ENCODE data around the gene PRR15L. TPM values are rescaled to one million over a fixed set of nuclear protein-coding genes. Genes with fewer than 3 reads are reported as not detected.

Gene PRR15L
- total and polyA plus RNA-seq, 4 donors = 0.17 to 0.27 TPM; not detected in 2

DNA sequence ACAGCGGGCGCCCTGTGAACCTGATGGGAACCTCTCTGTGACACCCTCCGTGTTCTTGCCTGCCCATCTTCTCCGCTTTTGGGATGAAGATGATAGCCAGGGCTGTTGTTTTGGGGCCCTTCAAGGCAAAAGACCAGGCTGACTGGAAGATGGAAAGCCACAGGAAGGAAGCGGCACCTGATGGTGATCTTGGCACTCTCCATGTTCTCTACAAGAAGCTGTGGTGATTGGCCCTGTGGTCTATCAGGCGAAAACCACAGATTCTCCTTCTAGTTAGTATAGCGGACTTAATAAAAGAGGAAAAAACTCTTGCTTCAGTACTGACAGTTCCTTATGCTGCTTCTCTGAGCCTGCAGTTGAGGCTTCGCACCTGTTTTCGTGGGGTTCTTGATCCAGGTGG, 23.8 kb upstream of the PRR15L start:
- 97% methylated on average over 5 of the region's 9 CpGs for WGBS (ENCODE audit: insufficient coverage)
- H3K36me3 ChIP-seq (ENCODE audit: control insufficient read depth, insufficient read depth, low read length) = peaks cover 59% of the 10 kb centered on the region
- H3K27ac ChIP-seq (ENCODE audit: low read depth, low read length) = no peak overlapping the region

DNA sequence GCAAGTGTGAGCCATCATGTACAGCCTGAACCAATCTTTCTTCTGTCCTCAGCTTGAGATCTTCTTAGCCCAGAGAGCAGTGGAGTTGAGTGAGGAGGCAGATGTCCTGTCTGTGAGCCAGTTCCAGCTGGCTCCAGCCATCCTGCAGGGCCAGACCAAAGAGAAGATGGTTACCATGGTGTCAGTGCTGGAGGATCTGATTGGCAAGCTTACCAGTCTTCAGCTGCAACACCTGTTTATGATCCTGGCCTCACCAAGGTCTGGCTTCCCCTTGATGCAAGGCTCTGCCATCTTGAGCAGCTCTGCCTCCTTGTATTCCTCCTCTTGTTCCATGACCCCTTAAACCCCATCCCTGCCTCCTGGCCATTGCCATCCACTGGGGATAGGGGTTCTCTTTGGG, 22.9 kb upstream of the PRR15L start:
- peaks cover 4% of the 10 kb centered on the region for H3K4me1 ChIP-seq (ENCODE audit: control insufficient read depth, insufficient read depth, low read length)
- H3K27ac ChIP-seq (ENCODE audit: low read depth, low read length) = no peak overlapping the region
- no peaks in the 10 kb centered on the region for H3K27me3 ChIP-seq (ENCODE audit: control insufficient read depth, insufficient read depth, low read length)
- DNase-seq (ENCODE audit: low read depth in 4 of 6, low spot score in 6 of 6) = no peak
- no peaks in the 10 kb centered on the region for H3K9me3 ChIP-seq (ENCODE audit: control insufficient read depth, insufficient read depth, low read length)
- H3K4me3 ChIP-seq (ENCODE audit: low read depth, low read length) = no peak overlapping the region
- peaks cover 68% of the 10 kb centered on the region for H3K36me3 ChIP-seq (ENCODE audit: control insufficient read depth, insufficient read depth, low read length)

More for the DNA sequence above, 23.8 kb upstream of the PRR15L start:
- H3K9me3 ChIP-seq (ENCODE audit: control insufficient read depth, insufficient read depth, low read length) = no peaks in the 10 kb centered on the region
- H3K4me1 ChIP-seq (ENCODE audit: control insufficient read depth, insufficient read depth, low read length) = peaks cover 7% of the 10 kb centered on the region
- DNase-seq (ENCODE audit: low read depth in 4 of 6, low spot score in 6 of 6) = no peak
- H3K27me3 ChIP-seq (ENCODE audit: control insufficient read depth, insufficient read depth, low read length) = no peaks in the 10 kb centered on the region
- H3K4me3 ChIP-seq (ENCODE audit: low read depth, low read length) = no peak overlapping the region

DNA sequence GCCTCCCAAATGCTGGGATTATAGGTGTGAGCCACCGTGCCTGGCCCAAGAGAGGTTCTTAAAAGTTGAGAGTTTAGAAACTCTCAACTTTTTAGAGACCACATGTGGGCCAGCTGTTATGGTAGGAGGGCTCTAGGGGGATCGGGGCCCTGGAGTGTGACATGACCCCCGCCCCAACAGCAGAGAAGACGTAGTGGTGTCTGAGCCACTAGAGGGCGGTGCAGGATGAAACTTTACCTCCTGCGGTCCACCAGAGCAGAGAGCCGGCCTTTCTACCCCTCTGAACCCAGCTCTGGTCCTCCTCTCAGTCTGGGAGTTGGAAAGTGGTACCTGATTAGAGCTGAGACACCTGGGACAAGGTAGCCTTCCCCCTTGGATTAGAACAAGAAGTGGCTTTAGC, 20.6 kb upstream of the PRR15L start:
- 14% methylated on average over 7 of the region's 7 CpGs for WGBS (ENCODE audit: insufficient coverage)
- Histone ChIP-seq H3K27ac (ENCODE audit: low read depth, low read length) (no peak overlapping the region), H3K9me3 (ENCODE audit: control insufficient read depth, insufficient read depth, low read length) (no peaks in the 10 kb centered on the region), H3K27me3 (ENCODE audit: control insufficient read depth, insufficient read depth, low read length) (no peaks in the 10 kb centered on the region), H3K36me3 (ENCODE audit: control insufficient read depth, insufficient read depth, low read length) (peaks cover 81% of the 10 kb centered on the region), H3K4me1 (ENCODE audit: control insufficient read depth, insufficient read depth, low read length) (peaks cover 4% of the 10 kb centered on the region), H3K4me3 (ENCODE audit: low read depth, low read length) (no peak overlapping the region)
- DNase-seq (ENCODE audit: low read depth in 4 of 6, low spot score in 6 of 6) = peak in 2 of 6 donors; percentile 86 to 92

DNA sequence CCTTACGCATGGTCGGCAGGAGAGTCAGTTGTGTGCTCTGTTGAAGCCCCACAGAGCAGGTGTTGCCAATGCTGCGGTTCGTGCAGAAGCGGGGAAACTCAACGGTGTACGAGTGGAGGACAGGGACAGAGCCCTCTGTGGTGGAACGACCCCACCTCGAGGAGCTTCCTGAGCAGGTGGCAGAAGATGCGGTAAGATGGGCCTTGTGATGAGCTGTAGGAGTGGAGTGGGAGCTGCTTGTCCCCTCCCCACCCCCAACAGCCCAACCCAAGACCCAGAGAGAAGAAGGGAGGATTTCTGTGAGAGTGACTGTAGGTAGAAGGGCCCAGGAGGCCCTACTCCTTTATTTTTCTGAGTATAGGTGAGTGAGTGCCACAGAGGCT, 18.1 kb upstream of the PRR15L start:
- WGBS (ENCODE audit: insufficient coverage) = 96% methylated on average over 7 of the region's 10 CpGs
- Histone ChIP-seq H3K9me3 (ENCODE audit: control insufficient read depth, insufficient read depth, low read length) (no peaks in the 10 kb centered on the region), H3K36me3 (ENCODE audit: control insufficient read depth, insufficient read depth, low read length) (peaks cover 56% of the 10 kb centered on the region), H3K27ac (ENCODE audit: low read depth, low read length) (no peak overlapping the region), H3K4me1 (ENCODE audit: control insufficient read depth, insufficient read depth, low read length) (peaks cover 14% of the 10 kb centered on the region), H3K27me3 (ENCODE audit: control insufficient read depth, insufficient read depth, low read length) (no peaks in the 10 kb centered on the region), H3K4me3 (ENCODE audit: low read depth, low read length) (no peak overlapping the region)
- no peak for DNase-seq (ENCODE audit: low read depth in 4 of 6, low spot score in 6 of 6)

DNA sequence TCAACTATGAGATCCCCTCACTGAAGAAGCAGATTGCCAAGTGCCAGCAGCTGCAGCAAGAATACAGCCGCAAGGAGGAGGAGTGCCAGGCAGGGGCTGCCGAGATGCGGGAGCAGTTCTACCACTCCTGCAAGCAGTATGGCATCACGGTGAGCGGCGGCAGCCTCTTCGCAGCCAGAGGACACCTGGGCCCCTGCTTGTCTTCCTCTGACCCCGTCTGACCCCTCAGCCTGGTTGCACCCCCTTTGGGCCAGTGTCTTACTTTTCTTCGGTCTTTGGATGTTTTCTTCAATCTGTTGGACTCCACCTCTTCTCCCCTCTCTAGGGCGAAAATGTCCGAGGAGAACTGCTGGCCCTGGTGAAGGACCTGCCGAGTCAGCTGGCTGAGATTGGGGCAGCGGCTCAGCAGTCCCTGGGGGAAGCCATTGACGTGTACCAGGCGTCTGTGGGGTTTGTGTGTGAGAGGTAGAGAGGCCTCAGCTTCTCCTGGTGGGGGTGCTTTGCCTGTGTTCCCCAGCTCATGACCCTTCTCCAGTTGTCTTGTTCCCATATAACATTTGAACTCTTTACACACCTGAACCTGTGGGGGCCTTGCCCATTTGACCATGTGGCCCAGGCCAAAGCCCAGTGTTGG, 17.6 kb upstream of the PRR15L start:
- no peak for DNase-seq (ENCODE audit: low read depth in 4 of 6, low spot score in 6 of 6)
- Histone ChIP-seq H3K4me1 (ENCODE audit: control insufficient read depth, insufficient read depth, low read length) (peaks cover 16% of the 10 kb centered on the region), H3K27me3 (ENCODE audit: control insufficient read depth, insufficient read depth, low read length) (no peaks in the 10 kb centered on the region), H3K36me3 (ENCODE audit: control insufficient read depth, insufficient read depth, low read length) (peaks cover 51% of the 10 kb centered on the region), H3K27ac (ENCODE audit: low read depth, low read length) (no peak overlapping the region), H3K4me3 (ENCODE audit: low read depth, low read length) (no peak overlapping the region), H3K9me3 (ENCODE audit: control insufficient read depth, insufficient read depth, low read length) (no peaks in the 10 kb centered on the region)
- 83% methylated on average over 12 of the region's 15 CpGs for WGBS (ENCODE audit: insufficient coverage)

DNA sequence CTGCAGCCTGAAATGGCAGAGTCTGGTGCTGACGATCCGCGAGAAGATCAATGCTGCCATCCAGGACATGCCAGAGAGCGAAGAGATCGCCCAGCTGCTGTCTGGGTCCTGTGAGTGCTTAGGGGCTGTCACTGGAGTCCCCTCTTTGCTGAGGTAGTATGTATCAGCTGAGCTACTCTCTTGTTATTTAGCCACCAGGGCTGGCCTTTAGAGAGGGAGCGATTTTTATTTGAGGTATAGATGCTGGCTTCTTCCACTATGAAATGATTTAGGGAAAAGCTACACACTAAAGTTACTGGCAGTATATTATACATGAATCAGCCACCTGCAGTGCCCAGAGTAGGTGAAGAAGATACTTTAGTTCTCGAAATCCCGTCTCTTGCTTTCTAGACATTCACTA, 15.9 kb upstream of the PRR15L start:
- WGBS (ENCODE audit: insufficient coverage) = 92% methylated on average over 6 of the region's 8 CpGs
- no peaks in the 10 kb centered on the region for H3K27me3 ChIP-seq (ENCODE audit: control insufficient read depth, insufficient read depth, low read length)

DNA sequence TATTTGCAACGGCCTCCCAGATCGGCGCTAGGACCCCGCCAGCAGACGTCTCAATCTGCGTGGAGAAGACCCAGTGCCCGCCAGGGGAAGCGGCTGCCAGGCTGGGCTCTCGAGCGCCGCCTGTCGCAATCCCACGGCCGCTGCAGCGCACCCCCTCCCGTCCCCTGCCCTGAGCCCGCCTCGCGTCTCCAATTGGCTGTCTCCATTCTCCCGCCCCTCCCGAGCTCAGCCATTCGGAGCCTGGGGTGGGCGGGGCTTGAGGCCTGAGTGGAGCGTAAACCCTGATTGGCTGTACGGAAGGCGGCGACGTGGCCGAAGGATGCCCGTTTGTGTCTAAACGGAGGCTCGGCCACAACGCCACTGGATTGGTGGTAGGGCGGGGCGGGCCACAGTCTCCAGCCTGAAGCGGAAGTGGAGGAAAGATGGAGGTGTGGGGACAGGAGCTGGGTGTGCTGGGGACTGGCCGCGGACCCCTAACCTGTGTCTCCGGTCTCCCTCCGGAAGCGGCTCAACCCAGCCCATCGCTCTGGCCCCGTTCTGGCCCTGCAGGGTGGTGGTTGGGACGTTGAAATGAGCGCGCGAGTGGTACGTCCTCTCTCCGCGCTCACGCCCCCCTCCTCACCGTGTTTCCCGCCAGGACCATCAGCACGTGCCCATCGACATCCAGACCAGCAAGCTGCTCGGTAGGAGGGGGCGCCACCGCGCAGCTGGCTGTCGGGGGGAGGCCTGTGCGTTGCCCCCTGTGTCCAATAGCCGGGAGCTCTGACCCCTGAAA, 13.2 kb upstream of the PRR15L start, which contains the start of gene CDK5RAP3:
TSS of gene CDK5RAP3 (plus strand) at position 389 of the 775 bp plus-strand sequence. CDS start at position 423, 34 bp downstream.
- no peaks in the 10 kb centered on the region for H3K27me3 ChIP-seq (ENCODE audit: control insufficient read depth, insufficient read depth, low read length)
- no peaks in the 10 kb centered on the region for H3K9me3 ChIP-seq (ENCODE audit: control insufficient read depth, insufficient read depth, low read length)
- peak within 1 kb of the TSS; percentile 87 for H3K27ac ChIP-seq (ENCODE audit: low read depth, low read length)
- under 1% methylated on average over 62 of the region's 62 CpGs for WGBS (ENCODE audit: insufficient coverage)
- peaks cover 20% of the 10 kb centered on the region for H3K36me3 ChIP-seq (ENCODE audit: control insufficient read depth, insufficient read depth, low read length)
- H3K4me3 ChIP-seq (ENCODE audit: low read depth, low read length) = peak within 1 kb of the TSS; percentile 98
- peak; percentile 98 to 100 (median 99) for DNase-seq (ENCODE audit: low read depth in 4 of 6, low spot score in 6 of 6)
- H3K4me1 ChIP-seq (ENCODE audit: control insufficient read depth, insufficient read depth, low read length) = peaks cover 14% of the 10 kb centered on the region

More for the DNA sequence above, 15.9 kb upstream of the PRR15L start:
- Histone ChIP-seq H3K27ac (ENCODE audit: low read depth, low read length) (no peak overlapping the region), H3K9me3 (ENCODE audit: control insufficient read depth, insufficient read depth, low read length) (no peaks in the 10 kb centered on the region), H3K36me3 (ENCODE audit: control insufficient read depth, insufficient read depth, low read length) (peaks cover 39% of the 10 kb centered on the region), H3K4me3 (ENCODE audit: low read depth, low read length) (no peak overlapping the region), H3K4me1 (ENCODE audit: control insufficient read depth, insufficient read depth, low read length) (peaks cover 16% of the 10 kb centered on the region)
- no peak for DNase-seq (ENCODE audit: low read depth in 4 of 6, low spot score in 6 of 6)

DNA sequence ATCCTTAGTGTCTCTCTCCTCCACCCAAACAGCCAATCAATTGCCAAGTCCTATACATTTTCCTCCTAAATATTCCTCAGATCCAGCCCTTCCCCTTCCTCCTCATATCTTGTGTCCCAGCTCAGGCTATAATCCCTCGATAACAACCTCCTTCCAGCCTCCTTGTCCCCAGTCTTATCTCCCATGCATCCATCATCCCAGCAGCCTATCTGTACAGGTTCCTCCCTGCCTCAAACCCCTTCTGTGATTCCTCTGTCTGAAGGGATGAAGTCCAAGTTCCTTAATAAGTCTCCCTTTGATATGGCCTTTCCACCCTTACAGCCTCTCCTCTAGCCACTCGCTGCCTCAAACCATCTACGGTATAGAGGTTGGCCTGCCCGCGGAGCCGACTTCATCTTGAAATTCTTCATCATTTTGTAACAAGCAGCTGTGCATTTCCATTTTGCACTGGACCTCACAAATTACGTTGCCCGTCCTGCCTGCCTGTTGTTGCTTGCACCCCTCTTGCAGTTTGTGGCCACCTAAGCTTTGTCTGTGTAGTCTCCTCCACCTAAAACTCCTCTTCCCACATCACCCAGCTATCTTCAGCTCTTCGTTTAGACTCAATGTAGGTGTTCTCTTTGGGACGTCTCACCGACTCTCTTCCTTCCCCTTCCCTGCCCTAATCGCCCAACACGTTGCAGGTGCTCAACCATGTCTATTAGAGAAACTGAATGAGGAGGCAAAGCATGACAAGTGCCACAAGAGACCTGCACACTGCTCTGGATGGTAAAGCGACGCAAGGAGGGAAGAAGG, 12.4 kb upstream of the PRR15L start:
- Histone ChIP-seq H3K27ac (ENCODE audit: low read depth, low read length) (no peak overlapping the region), H3K4me3 (ENCODE audit: low read depth, low read length) (peak overlapping the region; percentile 43)
- 60% methylated on average over 12 of the region's 15 CpGs for WGBS (ENCODE audit: insufficient coverage)

DNA sequence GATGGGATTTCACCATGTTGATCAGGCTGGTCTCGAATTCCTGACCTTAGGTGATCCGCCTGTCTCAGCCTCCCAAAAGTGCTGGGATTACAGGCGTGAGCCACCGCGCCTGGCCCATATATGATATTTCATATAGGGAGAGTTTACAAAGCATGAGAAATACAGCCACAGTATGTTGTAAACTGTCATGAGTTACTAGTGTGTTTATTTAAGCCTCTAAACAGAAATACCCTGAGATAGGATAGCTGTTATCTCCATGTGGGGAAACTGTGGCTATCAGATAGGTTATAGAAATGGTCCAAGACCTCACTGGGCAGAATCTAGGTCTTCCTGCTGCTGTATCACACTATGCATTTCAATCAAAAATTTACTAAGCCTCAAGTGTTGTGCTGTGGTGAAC, 11.2 kb upstream of the PRR15L start:
- peaks cover 2% of the 10 kb centered on the region for H3K36me3 ChIP-seq (ENCODE audit: control insufficient read depth, insufficient read depth, low read length)
- DNase-seq (ENCODE audit: low read depth in 4 of 6, low spot score in 6 of 6) = no peak
- H3K27me3 ChIP-seq (ENCODE audit: control insufficient read depth, insufficient read depth, low read length) = no peaks in the 10 kb centered on the region
- no peak overlapping the region for H3K4me3 ChIP-seq (ENCODE audit: low read depth, low read length)
- peaks cover 14% of the 10 kb centered on the region for H3K4me1 ChIP-seq (ENCODE audit: control insufficient read depth, insufficient read depth, low read length)
- WGBS (ENCODE audit: insufficient coverage) = 93% methylated on average over 2 of the region's 5 CpGs
- no peak overlapping the region for H3K27ac ChIP-seq (ENCODE audit: low read depth, low read length)
- H3K9me3 ChIP-seq (ENCODE audit: control insufficient read depth, insufficient read depth, low read length) = no peaks in the 10 kb centered on the region

More for the DNA sequence above, 12.4 kb upstream of the PRR15L start:
- Histone ChIP-seq H3K36me3 (ENCODE audit: control insufficient read depth, insufficient read depth, low read length) (peaks cover 12% of the 10 kb centered on the region), H3K9me3 (ENCODE audit: control insufficient read depth, insufficient read depth, low read length) (no peaks in the 10 kb centered on the region), H3K4me1 (ENCODE audit: control insufficient read depth, insufficient read depth, low read length) (peaks cover 14% of the 10 kb centered on the region), H3K27me3 (ENCODE audit: control insufficient read depth, insufficient read depth, low read length) (no peaks in the 10 kb centered on the region)
- DNase-seq (ENCODE audit: low read depth in 4 of 6, low spot score in 6 of 6) = no peak

Measured in spinal cord (tissue), 10 donors.